ENCODE results near the gene RASGRF1. TPM values are rescaled to one million over a fixed set of nuclear protein-coding genes. Genes with fewer than 3 reads are reported as not detected.
"Not testable (repeated sequence)": the region's sequence is repeated elsewhere in the genome, so short reads cannot be mapped to it uniquely, and the experiment has no call there.

The RASGRF1 gene
- total RNA-seq, 2 experiments from 2014 or later: not detected

- no peaks in the 10 kb centered on the region for H3K4me1 Mint-ChIP-seq
- no peaks in the 10 kb centered on the region for H3K36me3 Mint-ChIP-seq
- ATAC-seq (ENCODE audit: low read depth) (no peak), DNase-seq (no peak)
- H3K4me3 Mint-ChIP-seq: no peak overlapping the region
- H3K27ac Mint-ChIP-seq: no peak overlapping the region
- POLR2A ChIA-PET: no interaction called here
- H3K27me3 Mint-ChIP-seq: peaks cover 25% of the 10 kb centered on the region
- no peaks in the 10 kb centered on the region for H3K9me3 Mint-ChIP-seq
Measured at GRCh38 chr15:79032656-79033055, 57.9 kb downstream of the RASGRF1 start.

- POLR2A ChIA-PET: no interaction called here
- Mint-ChIP-seq H3K9me3 (no peaks in the 10 kb centered on the region), H3K27ac (no peak overlapping the region), H3K4me3 (no peak overlapping the region), H3K27me3 (peaks cover 23% of the 10 kb centered on the region), H3K36me3 (no peaks in the 10 kb centered on the region), H3K4me1 (no peaks in the 10 kb centered on the region)
- DNase-seq (no peak), ATAC-seq (ENCODE audit: low read depth) (no peak)
Measured at GRCh38 chr15:79031821-79032220, 58.8 kb downstream of the RASGRF1 start.

- no peaks in the 10 kb centered on the region for H3K36me3 Mint-ChIP-seq
- POLR2A ChIA-PET: no interaction called here
Measured at GRCh38 chr15:79031201-79031600, 59.4 kb downstream of the RASGRF1 start.

GRCh38 chr15:79030470-79030869, 60.1 kb downstream of the RASGRF1 start:
- POLR2A ChIA-PET: no interaction called here

More at GRCh38 chr15:79031201-79031600, 59.4 kb downstream of the RASGRF1 start:
- H3K27ac Mint-ChIP-seq: no peak overlapping the region
- H3K27me3 Mint-ChIP-seq: peaks cover 20% of the 10 kb centered on the region
- ATAC-seq (ENCODE audit: low read depth) (no peak), DNase-seq (no peak)
- no peak overlapping the region for H3K4me3 Mint-ChIP-seq
- no peaks in the 10 kb centered on the region for H3K9me3 Mint-ChIP-seq
- no peaks in the 10 kb centered on the region for H3K4me1 Mint-ChIP-seq

GRCh38 chr15:79028411-79028964, 62.1 kb downstream of the RASGRF1 start:
- Mint-ChIP-seq H3K27ac (no peak overlapping the region), H3K9me3 (peaks cover 4% of the 10 kb centered on the region), H3K4me1 (no peaks in the 10 kb centered on the region), H3K4me3 (no peak overlapping the region), H3K27me3 (peaks cover 6% of the 10 kb centered on the region), H3K36me3 (no peaks in the 10 kb centered on the region)
- ATAC-seq (ENCODE audit: low read depth) (peak; percentile 30), DNase-seq (no peak)
- POLR2A ChIA-PET: no interaction called here

More at GRCh38 chr15:79030470-79030869, 60.1 kb downstream of the RASGRF1 start:
- H3K9me3 Mint-ChIP-seq: no peaks in the 10 kb centered on the region
- no peak overlapping the region for H3K4me3 Mint-ChIP-seq
- DNase-seq: no peak
- H3K27me3 Mint-ChIP-seq: peaks cover 15% of the 10 kb centered on the region
- no peaks in the 10 kb centered on the region for H3K36me3 Mint-ChIP-seq
- H3K4me1 Mint-ChIP-seq: no peaks in the 10 kb centered on the region
- H3K27ac Mint-ChIP-seq: no peak overlapping the region
- ATAC-seq (ENCODE audit: low read depth): no peak

- Mint-ChIP-seq H3K4me1 (no peaks in the 10 kb centered on the region), H3K27ac (no peak overlapping the region), H3K36me3 (no peaks in the 10 kb centered on the region), H3K9me3 (peaks cover 4% of the 10 kb centered on the region), H3K27me3 (peaks cover 4% of the 10 kb centered on the region), H3K4me3 (no peak overlapping the region)
- ATAC-seq (ENCODE audit: low read depth) (no peak), DNase-seq (no peak)
- POLR2A ChIA-PET: no interaction called here
Measured at GRCh38 chr15:79027532-79028410, 62.8 kb downstream of the RASGRF1 start.

- Mint-ChIP-seq H3K4me1 (no peaks in the 10 kb centered on the region), H3K36me3 (no peaks in the 10 kb centered on the region), H3K4me3 (no peak overlapping the region), H3K9me3 (peaks cover 4% of the 10 kb centered on the region), H3K27ac (no peak overlapping the region), H3K27me3 (peaks cover 4% of the 10 kb centered on the region)
- DNase-seq (no peak), ATAC-seq (ENCODE audit: low read depth) (no peak)
- POLR2A ChIA-PET: interaction anchor here (0.6 kb wide), 1 partner anchor 46 kb away, joined by 3 read pairs; no protein-coding TSS in a partner anchor
Measured at GRCh38 chr15:79025802-79026201, 64.8 kb downstream of the RASGRF1 start.

- POLR2A ChIA-PET: no interaction called here
- DNase-seq (no peak), ATAC-seq (ENCODE audit: low read depth) (no peak)
- no peaks in the 10 kb centered on the region for H3K4me1 Mint-ChIP-seq
- no peak overlapping the region for H3K4me3 Mint-ChIP-seq
- H3K27ac Mint-ChIP-seq: no peak overlapping the region
- H3K27me3 Mint-ChIP-seq: peaks cover 4% of the 10 kb centered on the region
- H3K9me3 Mint-ChIP-seq: peaks cover 4% of the 10 kb centered on the region
- H3K36me3 Mint-ChIP-seq: no peaks in the 10 kb centered on the region
Measured at GRCh38 chr15:79025201-79025600, 65.4 kb downstream of the RASGRF1 start.

- H3K9me3 Mint-ChIP-seq; H3K27ac Mint-ChIP-seq; H3K4me3 Mint-ChIP-seq; POLR2A ChIA-PET; H3K27me3 Mint-ChIP-seq; ATAC-seq (ENCODE audit: low read depth); H3K4me1 Mint-ChIP-seq; H3K36me3 Mint-ChIP-seq; DNase-seq: not testable (repeated sequence)
Measured at GRCh38 chr15:79024493-79024892, 66.1 kb downstream of the RASGRF1 start.

GRCh38 chr15:79023918-79024317, 66.7 kb downstream of the RASGRF1 start:
- ATAC-seq (ENCODE audit: low read depth) (no peak), DNase-seq (no peak)
- H3K36me3 Mint-ChIP-seq: no peaks in the 10 kb centered on the region
- no peaks in the 10 kb centered on the region for H3K4me1 Mint-ChIP-seq
- H3K9me3 Mint-ChIP-seq: peaks cover 4% of the 10 kb centered on the region
- POLR2A ChIA-PET: no interaction called here
- no peak overlapping the region for H3K4me3 Mint-ChIP-seq
- H3K27me3 Mint-ChIP-seq: peaks cover 4% of the 10 kb centered on the region
- no peak overlapping the region for H3K27ac Mint-ChIP-seq

- Mint-ChIP-seq H3K27ac (no peak overlapping the region), H3K4me1 (no peaks in the 10 kb centered on the region), H3K36me3 (no peaks in the 10 kb centered on the region), H3K9me3 (peaks cover 4% of the 10 kb centered on the region), H3K4me3 (no peak overlapping the region), H3K27me3 (peaks cover 4% of the 10 kb centered on the region)
- DNase-seq: no peak
- no peak for ATAC-seq (ENCODE audit: low read depth)
- POLR2A ChIA-PET: no interaction called here
Measured at GRCh38 chr15:79023546-79023890, 67.1 kb downstream of the RASGRF1 start.

GRCh38 chr15:79018960-79019359, 71.6 kb downstream of the RASGRF1 start:
- no peak overlapping the region for H3K4me3 Mint-ChIP-seq

GRCh38 chr15:79017953-79018352, 72.6 kb downstream of the RASGRF1 start:
- DNase-seq (no peak), ATAC-seq (ENCODE audit: low read depth) (no peak)
- Mint-ChIP-seq H3K36me3 (no peaks in the 10 kb centered on the region), H3K4me3 (no peak overlapping the region), H3K9me3 (no peaks in the 10 kb centered on the region), H3K27ac (no peak overlapping the region), H3K27me3 (peaks cover 2% of the 10 kb centered on the region), H3K4me1 (no peaks in the 10 kb centered on the region)
- POLR2A ChIA-PET: interaction anchor here (0.5 kb wide), 1 partner anchor 119 kb away, joined by 4 read pairs; no protein-coding TSS in a partner anchor

More at GRCh38 chr15:79018960-79019359, 71.6 kb downstream of the RASGRF1 start:
- Mint-ChIP-seq H3K9me3 (peaks cover 2% of the 10 kb centered on the region), H3K27ac (no peak overlapping the region), H3K4me1 (no peaks in the 10 kb centered on the region), H3K27me3 (peaks cover 2% of the 10 kb centered on the region), H3K36me3 (no peaks in the 10 kb centered on the region)
- ATAC-seq (ENCODE audit: low read depth): no peak
- POLR2A ChIA-PET: no interaction called here
- DNase-seq: no peak

GRCh38 chr15:79016527-79017170, 73.9 kb downstream of the RASGRF1 start:
- POLR2A ChIA-PET: no interaction called here

More at GRCh38 chr15:79016527-79017170, 73.9 kb downstream of the RASGRF1 start:
- Mint-ChIP-seq H3K27ac (no peak overlapping the region), H3K9me3 (no peaks in the 10 kb centered on the region), H3K4me1 (no peaks in the 10 kb centered on the region), H3K27me3 (peaks cover 2% of the 10 kb centered on the region), H3K36me3 (no peaks in the 10 kb centered on the region), H3K4me3 (no peak overlapping the region)
- no peak for DNase-seq
- ATAC-seq (ENCODE audit: low read depth): no peak
